Measurements from ENCODE around the gene TNS3.

DNA sequence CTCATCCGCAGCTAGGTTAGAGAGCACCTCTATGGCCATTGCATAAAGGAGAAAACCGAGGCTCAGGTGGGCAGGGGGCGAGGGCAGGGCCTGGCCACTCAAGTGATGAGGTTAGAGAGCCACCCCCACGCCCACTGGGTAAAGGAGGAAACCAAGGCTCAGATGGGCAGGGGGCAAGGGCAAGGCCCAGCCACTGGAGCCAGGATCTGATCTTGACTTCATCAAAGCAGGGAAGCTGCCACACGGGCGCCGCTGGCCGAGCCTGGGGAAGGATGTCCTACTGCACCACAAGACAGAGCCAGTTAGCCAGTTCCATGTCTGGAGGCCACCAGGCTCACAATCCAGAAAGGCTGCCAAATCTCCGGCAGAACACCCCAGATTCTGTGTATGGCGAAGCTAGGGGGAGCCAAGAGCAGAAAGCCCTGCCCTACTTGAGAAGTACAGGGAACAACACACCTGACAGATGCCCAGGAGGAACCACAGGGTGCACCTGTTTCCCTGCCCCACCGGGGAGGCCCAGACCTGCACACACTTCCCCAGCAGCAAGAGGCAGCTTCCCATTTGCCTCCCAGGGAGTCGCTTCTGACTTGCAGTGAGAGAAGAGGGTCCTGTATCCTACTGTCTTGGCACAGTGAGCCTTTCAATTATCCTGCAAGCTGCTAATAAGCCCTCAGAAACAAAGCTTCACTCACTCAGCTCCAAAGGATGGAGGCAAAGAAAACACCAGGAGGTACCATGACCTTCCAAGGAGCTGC is 101.9 kb downstream of the TNS3 start:
- no peak for TF ChIP-seq GABPA (tag; conservative IDR thresholded peaks at IDR 0.05; ENCODE audit: low read depth)
- TF ChIP-seq RAD51 (IDR thresholded peaks at IDR 0.05; ENCODE audit: borderline replicate concordance, low read depth): no peak
- TF ChIP-seq SMARCE1 (IDR thresholded peaks at IDR 0.05): no peak
- TF ChIP-seq ZNF395 (CRISPR knock-in tag; IDR thresholded peaks at IDR 0.05): no peak
- no peak for TF ChIP-seq ZBTB8A (IDR thresholded peaks at IDR 0.05; ENCODE audit: partially characterized antibody)
- TF ChIP-seq HNRNPK (IDR thresholded peaks at IDR 0.05; ENCODE audit: low read depth, low read length, poor library complexity, severe bottlenecking): no peak
- TF ChIP-seq CTCF (IDR thresholded peaks at IDR 0.05 in 2 of 3, conservative IDR thresholded peaks at IDR 0.05 in 1 of 3; ENCODE audit: insufficient read depth in 2 of 3, low read depth in 1 of 3, low read length in 3 of 3): no peak
- TF ChIP-seq HDAC1 (IDR thresholded peaks at IDR 0.05): no peak
